NCI-H345 treated with DMSO at 0.1 percent for 48 hours (cell line): ENCODE results near the gene PCGF2.
A peak's percentile ranks its signal among the peaks of the same experiment; 100 is the strongest.

Experiments used
- DNase-seq: peaks from one replicate; lab custom pipeline; 2025; ENCODE audit not compliant: unreplicated experiment; lab: John Stamatoyannopoulos, UW

PCGF2 gene

GRCh38 chr17:38704606-38705522 lies 43.3 kb downstream of the PCGF2 start, which contains the start of gene MLLT6:
Gene MLLT6 (plus strand): TSS chr17:38705273. CDS start chr17:38705633, 360 bp downstream.
- DNase-seq, result peak; percentile 50

- peak; percentile 81 for DNase-seq
Observed at GRCh38 chr17:38703742-38704605, 44.2 kb downstream of the PCGF2 start.

- peak; percentile 11 for DNase-seq
Observed at GRCh38 chr17:38702916-38703741, 45.0 kb downstream of the PCGF2 start.

GRCh38 chr17:38702166-38702915 lies 45.8 kb downstream of the PCGF2 start:
- DNase-seq, result peak; percentile 49

DNA sequence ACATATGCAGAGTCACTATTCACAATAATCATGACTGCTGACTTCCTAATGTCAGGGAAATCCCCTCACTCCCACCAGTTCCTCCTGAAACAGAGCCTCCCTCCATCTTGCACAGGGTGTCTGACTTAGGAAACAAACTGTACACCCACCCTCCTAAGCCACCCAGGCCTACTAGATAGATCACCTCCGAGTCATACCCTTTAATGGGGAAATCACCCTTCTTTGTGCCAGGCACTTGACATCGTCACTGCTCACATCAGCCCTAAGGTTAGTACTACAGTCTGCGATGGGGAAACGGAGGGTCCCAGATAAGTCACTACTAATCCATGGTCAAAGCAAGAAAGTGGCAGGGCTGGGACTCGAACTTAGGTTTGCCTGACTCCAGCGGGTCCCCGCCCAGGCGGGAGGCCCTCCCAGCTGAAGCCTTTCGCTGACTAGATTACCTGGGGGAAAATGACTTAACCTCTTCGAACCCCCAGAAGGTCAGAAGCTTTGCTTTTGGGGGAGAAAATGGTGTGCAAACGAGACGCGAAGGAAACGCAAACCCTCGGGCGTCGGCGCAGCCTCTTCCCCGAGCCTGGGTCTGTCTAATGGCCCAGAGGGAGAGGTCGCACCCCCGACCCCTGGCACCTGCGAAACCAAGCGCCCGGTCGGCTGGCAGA lies 46.5 kb downstream of the PCGF2 start:
- peak; percentile 18 for DNase-seq

DNA sequence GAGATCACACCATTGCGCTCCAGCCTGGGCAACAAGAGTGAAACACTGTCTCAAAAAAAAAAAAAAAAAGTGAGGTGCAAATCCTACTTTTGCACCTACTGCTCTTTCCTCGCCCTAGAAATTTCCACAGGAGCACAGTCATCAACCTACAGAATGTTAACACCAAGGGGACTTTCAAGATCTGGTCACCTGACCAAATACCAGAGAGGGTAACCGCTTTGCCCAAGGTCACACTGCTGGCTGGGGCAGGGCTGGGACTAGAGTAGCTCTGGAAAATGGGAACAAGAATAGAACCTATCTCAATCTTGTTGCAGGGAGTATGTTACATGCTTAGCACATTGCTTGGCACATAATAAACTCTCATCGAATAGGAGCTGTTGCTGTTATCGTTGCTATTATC lies 49.4 kb downstream of the PCGF2 start:
- DNase-seq, result no peak

DNA sequence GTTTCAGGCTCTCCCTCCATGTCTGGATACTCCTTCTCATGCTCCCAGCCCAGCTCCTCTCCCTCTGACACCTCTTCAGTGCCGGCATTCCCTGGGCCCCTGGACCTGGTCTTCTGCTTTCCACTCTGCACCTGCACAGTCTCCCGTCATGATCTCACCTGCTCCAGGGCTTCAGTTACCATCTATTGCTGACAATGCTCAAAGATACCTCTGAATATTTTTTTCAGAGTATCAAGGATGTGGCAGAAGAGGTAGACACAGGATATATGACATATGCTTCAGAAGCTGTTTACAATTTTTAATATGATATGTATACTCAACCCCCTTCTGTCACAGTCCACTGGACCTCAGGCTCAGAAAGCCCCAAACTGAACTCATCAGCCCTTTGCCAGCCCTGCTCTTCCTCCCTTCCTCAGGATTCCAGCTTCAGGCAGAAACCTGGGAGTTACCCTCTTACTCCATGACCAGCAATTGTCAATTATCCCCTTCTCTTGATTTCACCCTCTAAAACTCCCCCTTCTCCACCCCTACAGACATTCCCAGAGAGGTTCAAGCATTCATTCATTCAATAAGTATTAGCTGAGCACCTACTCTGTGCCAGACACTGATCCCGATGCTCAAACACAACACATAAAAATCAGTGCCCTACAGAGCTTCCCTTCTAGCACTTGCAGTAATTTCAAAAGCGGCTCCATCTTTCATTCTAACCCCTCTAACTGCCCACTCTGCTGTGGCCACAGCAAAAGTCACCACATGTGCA lies 50.9 kb downstream of the PCGF2 start:
- no peak for DNase-seq

GRCh38 chr17:38693700-38694329 lies 54.3 kb downstream of the PCGF2 start:
- DNase-seq, result no peak

DNA sequence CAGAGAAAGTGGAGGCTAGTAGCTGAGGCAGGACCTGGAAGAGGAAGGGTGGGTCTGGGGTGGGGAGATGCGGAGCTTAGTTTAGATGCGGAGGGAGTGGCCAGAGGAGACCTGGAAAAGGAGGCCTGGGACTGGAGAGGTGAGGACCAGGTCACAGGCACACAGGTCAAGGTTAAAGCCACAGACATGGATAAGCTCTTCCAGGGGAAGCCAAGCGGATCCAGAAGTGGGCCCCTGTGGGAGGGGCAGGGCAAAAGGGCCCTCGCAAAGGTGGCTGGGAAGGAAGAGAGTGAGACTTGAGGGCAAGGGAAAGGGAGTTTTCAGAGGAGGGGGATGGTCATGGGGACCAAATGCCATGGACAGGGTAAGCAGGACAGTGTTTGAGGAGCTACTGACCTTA lies 57.0 kb downstream of the PCGF2 start:
- no peak for DNase-seq

DNA sequence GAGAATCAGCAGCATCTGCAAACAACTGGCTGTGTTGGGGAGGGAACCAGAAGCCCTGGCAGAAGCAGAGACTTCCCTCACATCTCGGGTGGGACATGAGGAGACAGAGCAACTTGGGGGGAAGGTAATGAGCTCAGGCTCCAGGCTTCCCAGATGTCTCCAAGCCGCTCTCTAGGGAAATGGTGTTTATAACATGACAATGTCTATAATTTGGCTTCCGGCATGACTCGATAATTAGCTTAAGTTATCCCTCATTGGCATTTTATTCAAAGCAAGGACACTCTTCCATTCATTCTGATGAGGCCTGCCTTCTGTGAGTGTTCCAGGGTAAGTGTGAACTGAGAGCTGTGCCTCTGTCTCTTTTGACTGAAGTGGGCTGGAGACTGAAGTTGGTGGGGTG lies 57.8 kb downstream of the PCGF2 start:
- no peak for DNase-seq

DNA sequence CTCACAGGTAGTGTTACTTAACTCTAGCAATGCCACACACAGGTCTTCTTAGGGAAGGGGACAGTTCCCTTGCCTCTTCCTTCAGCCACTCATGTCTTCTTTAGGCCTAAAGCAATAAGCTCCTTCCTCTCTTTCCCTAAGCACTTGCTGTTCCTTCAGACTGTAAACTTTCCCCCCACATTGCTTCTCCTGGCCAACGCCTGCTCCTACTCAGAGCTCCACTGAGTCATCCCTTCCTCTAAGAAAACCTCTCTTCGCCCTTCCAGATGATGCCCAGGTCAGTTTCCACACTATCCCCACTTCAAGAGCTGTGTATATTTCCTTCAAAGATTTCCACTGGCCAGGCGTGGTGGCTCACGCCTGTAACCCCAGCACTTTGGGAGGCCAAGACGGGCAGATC lies 60.9 kb downstream of the PCGF2 start:
- no peak for DNase-seq

GRCh38 chr17:38685491-38685890 lies 62.6 kb downstream of the PCGF2 start:
- DNase-seq, result no peak
